Lung microvascular endothelial cell (primary cell): ENCODE data around the gene HSPA12A. TPM values are rescaled to one million over a fixed set of nuclear protein-coding genes. Genes with fewer than 3 reads are reported as not detected.
A peak's percentile ranks its signal among the peaks of the same experiment; 100 is the strongest.

Experiments
- DNase-seq, 2 donors: peaks; one replicate each; pipeline versions ENCODE4 v3.0.0 to v3.0.0-alpha.2; 2010; ENCODE audit warnings: low read depth in 2 of 2
- total RNA-seq: library from RNA; depleted of rRNA; stranded (reverse); fragments of >200 nt; gene quantifications from 2 replicates; pipeline ENCODE4 v1.2.1, GENCODE V29; 2014

Gene HSPA12A
- total RNA-seq, 1 donor from 2014 or later, result 0.79 TPM

DNA sequence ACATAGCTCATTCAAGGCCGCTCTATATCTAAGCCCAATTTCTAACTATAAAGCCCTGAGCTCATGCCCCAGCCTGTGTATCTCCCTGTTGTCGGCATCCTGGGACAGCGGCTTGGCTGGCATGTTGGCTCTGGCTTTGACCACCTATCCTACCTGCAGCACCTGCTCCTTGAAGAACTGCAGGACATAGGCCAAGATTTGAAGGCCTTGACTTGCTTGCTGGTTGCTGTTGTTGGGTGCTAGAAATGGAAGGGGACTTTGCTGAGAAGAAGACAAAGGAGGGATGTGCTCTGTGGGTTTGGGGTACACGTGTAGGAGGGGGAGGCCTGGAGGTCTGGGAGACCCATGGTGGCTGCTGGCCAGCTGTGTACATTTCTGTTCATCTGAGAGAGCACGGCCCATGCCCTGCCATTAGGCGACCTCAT lies 110.5 kb downstream of the HSPA12A start:
- DNase-seq, result no peak

DNA sequence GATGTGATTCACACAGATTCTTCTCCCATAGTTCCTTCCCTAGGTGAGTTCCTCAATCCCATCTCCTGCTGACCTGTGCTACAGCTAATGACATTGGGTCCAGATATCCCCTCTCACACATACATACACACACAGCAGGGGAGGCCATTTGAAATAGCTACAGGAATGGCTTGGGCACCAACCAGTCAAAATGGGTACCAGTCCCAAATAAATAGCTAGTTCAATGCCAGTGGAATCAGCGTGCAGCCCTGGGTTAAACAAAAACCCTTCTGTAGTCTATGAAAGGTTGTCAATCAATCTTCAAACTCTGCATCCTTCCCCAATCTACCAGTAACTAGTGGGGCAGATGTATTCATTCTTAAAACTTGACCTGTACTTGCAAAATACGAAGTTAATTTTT lies 112.3 kb downstream of the HSPA12A start:
- no peak for DNase-seq

DNA sequence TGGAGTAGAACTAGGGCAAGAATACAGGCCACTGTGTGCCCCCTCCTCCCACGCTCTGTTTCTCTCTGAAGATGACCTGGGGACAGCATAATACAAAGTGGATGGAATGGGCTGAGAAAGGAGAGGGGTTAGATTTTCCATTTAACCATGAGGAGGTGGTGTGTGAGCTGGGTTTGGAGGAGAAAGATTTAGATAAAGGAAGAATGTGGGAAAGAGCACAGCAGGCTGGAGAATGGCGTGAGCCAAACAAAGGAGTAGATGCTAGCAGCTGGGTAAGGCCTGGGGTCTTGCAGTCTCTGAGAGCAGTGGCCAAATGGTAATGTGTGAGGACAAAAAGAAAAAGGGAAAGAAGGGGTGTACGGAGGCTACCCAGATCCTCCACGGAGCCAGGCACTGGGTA lies 113.0 kb downstream of the HSPA12A start:
- DNase-seq, result no peak

DNA sequence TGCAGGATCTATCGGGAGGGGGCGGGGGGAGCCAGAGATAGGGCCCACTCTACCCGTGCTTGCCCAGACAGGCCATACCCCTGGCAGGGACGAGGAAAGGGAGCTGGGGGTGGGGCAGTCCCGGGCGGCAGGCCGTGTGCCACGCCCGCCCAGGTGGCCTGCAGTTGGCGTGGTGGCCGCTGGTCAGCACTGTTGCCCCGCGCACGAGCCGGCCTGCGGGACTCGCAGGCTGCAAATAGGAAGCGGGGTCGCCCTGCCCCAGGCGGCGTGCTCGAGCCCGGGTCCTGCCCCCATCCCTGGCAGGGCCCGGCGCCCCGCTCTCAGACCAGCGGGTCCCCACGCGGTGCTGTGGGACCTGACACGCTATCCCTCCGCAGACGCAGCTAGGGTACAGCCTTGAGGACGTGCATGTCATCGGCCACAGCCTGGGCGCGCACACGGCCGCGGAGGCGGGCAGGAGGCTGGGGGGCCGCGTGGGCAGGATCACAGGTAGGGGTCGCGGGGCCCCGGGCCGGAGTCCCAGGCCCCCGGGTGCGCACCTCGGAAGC lies 114.9 kb downstream of the HSPA12A start:
- peak in 1 of 2 donors; percentile 34 for DNase-seq

DNA sequence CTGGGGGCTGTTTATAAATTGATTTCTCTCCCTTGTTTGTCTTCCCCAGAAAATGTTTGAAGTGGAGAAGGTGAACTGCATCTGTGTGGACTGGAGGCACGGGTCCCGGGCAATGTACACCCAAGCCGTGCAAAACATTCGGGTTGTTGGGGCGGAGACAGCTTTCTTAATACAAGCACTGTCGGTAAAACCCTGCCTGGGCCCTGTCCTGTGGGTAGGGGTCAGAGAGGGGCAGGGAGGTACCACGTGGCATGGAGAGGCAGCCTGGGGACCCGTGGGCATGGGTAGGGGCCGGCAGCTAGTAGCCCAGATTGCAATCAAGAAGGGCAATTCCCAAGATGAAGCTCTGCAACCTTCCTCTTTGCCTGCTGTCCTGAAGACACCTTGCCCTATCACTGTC lies 115.6 kb downstream of the HSPA12A start:
- DNase-seq, result no peak

DNA sequence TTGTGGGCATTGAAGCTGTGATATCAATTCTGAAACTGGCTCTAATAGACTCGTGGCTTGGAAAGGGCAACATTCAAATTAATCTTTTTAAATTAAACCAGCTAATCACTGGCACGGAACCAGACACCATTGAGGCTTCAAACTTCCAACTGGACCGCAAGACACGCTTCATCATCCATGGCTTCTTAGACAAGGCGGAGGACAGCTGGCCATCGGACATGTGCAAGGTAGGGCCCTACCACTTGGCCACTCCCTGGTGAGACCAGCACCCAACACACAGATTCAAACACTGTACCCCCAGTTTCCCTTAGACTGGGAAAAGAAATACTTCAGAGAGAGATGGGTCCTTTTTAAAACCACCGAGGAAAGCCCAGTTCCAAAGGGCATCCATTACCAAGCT lies 116.5 kb downstream of the HSPA12A start:
- no peak for DNase-seq

DNA sequence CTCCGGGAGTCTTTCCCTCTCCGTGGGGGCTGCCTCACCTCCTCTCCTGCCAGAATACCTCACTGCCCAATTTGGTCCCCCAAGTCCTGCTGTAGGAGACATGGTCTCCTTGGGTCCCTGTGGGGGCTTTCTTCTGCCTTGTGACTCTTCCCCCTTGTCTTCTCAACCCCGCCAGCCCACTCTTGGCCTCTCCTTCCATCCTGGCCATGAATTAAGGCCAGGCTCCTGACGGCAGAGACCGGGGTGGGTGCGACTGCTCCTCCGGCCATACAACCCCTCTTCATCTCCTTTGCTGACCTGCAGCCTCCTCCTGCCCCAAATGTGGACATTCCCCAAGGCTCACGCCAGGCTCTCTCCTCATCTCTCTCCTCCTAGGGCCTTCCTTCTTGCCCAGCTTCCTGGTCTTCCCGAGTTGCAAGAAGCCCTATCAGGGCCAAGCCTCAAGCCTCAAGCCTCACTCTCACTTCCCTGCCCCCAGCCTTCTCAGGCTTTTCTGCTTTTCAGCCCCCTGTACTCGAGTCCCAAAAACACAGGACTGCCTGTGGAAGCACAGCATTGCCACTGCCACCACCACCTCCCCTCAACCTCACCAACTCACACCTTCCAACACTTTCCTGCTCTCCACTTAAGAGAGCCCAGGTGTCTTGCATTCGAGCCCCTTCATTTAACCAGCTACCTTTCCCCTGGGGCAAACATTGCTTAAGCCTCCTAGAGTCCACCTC lies 120.3 kb downstream of the HSPA12A start:
- DNase-seq, result no peak

DNA sequence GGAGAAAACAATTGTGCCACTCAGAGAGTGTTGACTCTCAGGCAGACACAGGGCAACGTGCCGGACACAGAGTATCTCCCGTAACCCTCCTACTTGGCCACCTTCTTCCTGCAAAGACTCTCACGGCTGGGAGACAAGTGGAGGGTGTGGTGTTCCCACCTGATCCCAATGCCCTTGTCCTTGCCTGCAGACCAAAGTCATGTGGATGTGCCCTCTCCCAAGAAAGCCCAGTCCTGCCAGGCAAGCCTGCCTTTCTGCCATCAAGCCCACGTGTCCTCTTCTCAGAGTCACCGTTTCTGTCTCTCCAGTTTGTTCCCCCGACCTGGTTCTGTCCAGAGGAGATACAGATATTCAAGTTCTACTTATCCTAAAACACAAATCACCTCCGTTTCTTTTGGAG lies 120.9 kb downstream of the HSPA12A start:
- DNase-seq, result no peak

Other genes starting within 250 kb of the HSPA12A start
- gene PNLIP, start 196.6 kb downstream of the HSPA12A start, total RNA-seq, result not detected in 2 replicates
- not detected in 2 replicates for gene PNLIPRP1, start 151.6 kb downstream of the HSPA12A start, total RNA-seq
- gene PNLIPRP2, start 121.6 kb downstream of the HSPA12A start, total RNA-seq, result not detected in 2 replicates
- gene ENO4, start 106.9 kb upstream of the HSPA12A start, total RNA-seq, result not detected in 2 replicates